Gastrocnemius medialis (tissue), 4 donors: ENCODE data around the gene MRPS10.

Experiments used
- POLR2A ChIP-seq, 2 donors: fragments of 450-650 bp; IDR thresholded peaks; one replicate each; pipeline ENCODE4 v1.6.1; 2017; ENCODE audit warnings: antibody characterized with exemption in 2 of 2, mild to moderate bottlenecking in 2 of 2, moderate library complexity in 2 of 2
- TF ChIP-seq, protein P1 (sequence below), 5 experiments: fragments of 450-650 bp in 3 of 5; fragments of 200-600 bp in 2 of 5; sonication (generic) in 2 of 5; IDR thresholded peaks in 4 of 5; conservative IDR thresholded peaks in 1 of 5; 1 replicate in 4 of 5; 2 replicates in 1 of 5; pipeline ENCODE4 v1.5.1; 2016 to 2019; ENCODE audit warnings: antibody characterized with exemption in 5 of 5, mild to moderate bottlenecking in 3 of 5, moderate library complexity in 3 of 5

DNA sequence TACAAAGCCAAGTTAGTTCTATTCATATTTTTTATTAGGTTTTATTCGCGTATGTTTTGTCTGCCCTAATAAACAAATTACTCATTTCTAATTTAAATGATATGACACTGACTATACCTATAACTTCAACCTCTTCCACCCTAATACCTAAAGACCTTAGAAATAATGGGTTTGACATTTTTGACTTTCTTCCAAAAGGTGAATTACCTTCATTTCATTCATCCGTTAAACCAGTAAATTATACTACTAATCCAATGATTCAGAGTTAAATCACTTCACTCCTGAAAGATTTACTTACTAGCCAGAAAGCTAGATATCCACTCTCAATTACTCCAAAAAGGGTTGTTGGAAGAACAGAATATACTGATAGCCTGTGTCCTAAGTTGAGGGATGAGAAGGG is 5.2 kb downstream of the MRPS10 start:
- no peak for TF ChIP-seq POLR2A (IDR thresholded peaks at IDR 0.05)
- TF ChIP-seq, protein P1, sequence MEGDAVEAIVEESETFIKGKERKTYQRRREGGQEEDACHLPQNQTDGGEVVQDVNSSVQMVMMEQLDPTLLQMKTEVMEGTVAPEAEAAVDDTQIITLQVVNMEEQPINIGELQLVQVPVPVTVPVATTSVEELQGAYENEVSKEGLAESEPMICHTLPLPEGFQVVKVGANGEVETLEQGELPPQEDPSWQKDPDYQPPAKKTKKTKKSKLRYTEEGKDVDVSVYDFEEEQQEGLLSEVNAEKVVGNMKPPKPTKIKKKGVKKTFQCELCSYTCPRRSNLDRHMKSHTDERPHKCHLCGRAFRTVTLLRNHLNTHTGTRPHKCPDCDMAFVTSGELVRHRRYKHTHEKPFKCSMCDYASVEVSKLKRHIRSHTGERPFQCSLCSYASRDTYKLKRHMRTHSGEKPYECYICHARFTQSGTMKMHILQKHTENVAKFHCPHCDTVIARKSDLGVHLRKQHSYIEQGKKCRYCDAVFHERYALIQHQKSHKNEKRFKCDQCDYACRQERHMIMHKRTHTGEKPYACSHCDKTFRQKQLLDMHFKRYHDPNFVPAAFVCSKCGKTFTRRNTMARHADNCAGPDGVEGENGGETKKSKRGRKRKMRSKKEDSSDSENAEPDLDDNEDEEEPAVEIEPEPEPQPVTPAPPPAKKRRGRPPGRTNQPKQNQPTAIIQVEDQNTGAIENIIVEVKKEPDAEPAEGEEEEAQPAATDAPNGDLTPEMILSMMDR (IDR thresholded peaks at IDR 0.05 in 4 of 5, conservative IDR thresholded peaks at IDR 0.05 in 1 of 5): no peak
